CD14-positive monocyte (primary cell): ENCODE data around the gene CCDC97. TPM values are rescaled to one million over a fixed set of nuclear protein-coding genes. Genes with fewer than 3 reads are reported as not detected.

Experiments used
- DNase-seq, 3 donors: peaks; one replicate each; pipeline ENCODE4 v3.0.0-alpha.2; 2011 to 2022
- H2AFZ ChIP-seq: 2 replicates; pipeline ENCODE4 v1.6.0; 2012; ENCODE audit warnings: mild to moderate bottlenecking, low read depth, low read length, inconsistent platforms; ENCODE audit not compliant: insufficient read depth, poor library complexity, severe bottlenecking
- H3K27ac ChIP-seq, 2 donors: 1 replicate in 1 of 2; 2 replicates in 1 of 2; pipeline ENCODE4 v1.5.1; 2012 to 2013; ENCODE audit warnings: low read length in 2 of 2, control low read depth in 1 of 2, inconsistent platforms in 1 of 2, low read depth in 1 of 2, mild to moderate bottlenecking in 1 of 2
- H3K27me3 ChIP-seq, 2 donors: one replicate each; pipeline versions ENCODE4 v1.6.0 to v1.6.1; 2011 to 2013; ENCODE audit warnings: low read length in 2 of 2; ENCODE audit not compliant: control insufficient read depth in 2 of 2, insufficient read depth in 2 of 2
- H3K36me3 ChIP-seq, 2 donors: replicated peaks in 1 of 2; 1 replicate in 1 of 2; 2 replicates in 1 of 2; pipeline versions ENCODE4 v1.5.1 to v1.6.1; 2012 to 2013; ENCODE audit warnings: low read length in 2 of 2, control low read depth in 1 of 2, inconsistent platforms in 1 of 2, mild to moderate bottlenecking in 1 of 2; ENCODE audit not compliant: insufficient read depth in 2 of 2, control insufficient read depth in 1 of 2
- H3K4me1 ChIP-seq, 2 donors: 1 replicate in 1 of 2; 2 replicates in 1 of 2; pipeline versions ENCODE4 v1.5.1 to v1.6.1; 2012 to 2013; ENCODE audit warnings: low read length in 2 of 2, control low read depth in 1 of 2, inconsistent platforms in 1 of 2, mild to moderate bottlenecking in 1 of 2, moderate library complexity in 1 of 2; ENCODE audit not compliant: insufficient read depth in 2 of 2, control insufficient read depth in 1 of 2
- H3K4me2 ChIP-seq: replicated peaks from 2 replicates; pipeline ENCODE3; 2012; ENCODE audit warnings: low read length, moderate library complexity, mild to moderate bottlenecking; ENCODE audit not compliant: poor library complexity, severe bottlenecking; ENCODE audit errors: extremely low read depth
- H3K4me3 ChIP-seq, 3 experiments: fragments of 200-600 bp in 1 of 3; sonication (generic) in 1 of 3; replicated peaks in 1 of 3; 1 replicate in 2 of 3; 2 replicates in 1 of 3; pipeline ENCODE4 v1.5.1; 2011 to 2013; ENCODE audit warnings: low read length in 3 of 3, mild to moderate bottlenecking in 3 of 3, control low read depth in 2 of 3, low read depth in 2 of 3, inconsistent platforms in 1 of 3, moderate library complexity in 1 of 3
- H3K79me2 ChIP-seq: 2 replicates; pipeline ENCODE4 v1.6.0; 2012; ENCODE audit warnings: mild to moderate bottlenecking, control low read depth, inconsistent platforms, low read length, moderate library complexity; ENCODE audit not compliant: insufficient read depth
- H3K9ac ChIP-seq: 2 replicates; pipeline ENCODE4 v1.6.0; 2017; ENCODE audit warnings: low read length, mild to moderate bottlenecking; ENCODE audit not compliant: insufficient read depth, poor library complexity, severe bottlenecking
- H3K9me3 ChIP-seq, 2 donors: replicated peaks in 1 of 2; 1 replicate in 1 of 2; 2 replicates in 1 of 2; pipeline versions ENCODE4 v1.5.1 to v1.6.1; 2012 to 2013; ENCODE audit warnings: low read length in 2 of 2, control low read depth in 1 of 2; ENCODE audit not compliant: control insufficient read depth in 1 of 2, insufficient read depth in 1 of 2
- H4K20me1 ChIP-seq: 2 replicates; pipeline ENCODE4 v1.6.0; 2012; ENCODE audit warnings: mild to moderate bottlenecking, low read length, control low read depth, moderate library complexity; ENCODE audit not compliant: insufficient read depth
- H3K27ac Mint-ChIP-seq, 7 donors: one replicate each; pipeline ENCODE4 v1.8.0; 2020; ENCODE audit warnings: mild to moderate bottlenecking in 7 of 7, mixed read lengths in 7 of 7, moderate library complexity in 6 of 7, inconsistent platforms in 2 of 7
- H3K27me3 Mint-ChIP-seq, 3 donors: one replicate each; pipeline ENCODE4 v1.8.0; 2021 to 2022; ENCODE audit warnings: low read depth in 3 of 3, mild to moderate bottlenecking in 3 of 3, mixed read lengths in 3 of 3, moderate library complexity in 3 of 3, inconsistent platforms in 1 of 3
- H3K36me3 Mint-ChIP-seq, 2 donors: one replicate each; pipeline ENCODE4 v1.8.0; 2020; ENCODE audit warnings: mixed read lengths in 2 of 2, inconsistent platforms in 1 of 2, mild to moderate bottlenecking in 1 of 2
- H3K4me1 Mint-ChIP-seq: one replicate; pipeline ENCODE4 v1.8.0; 2020; ENCODE audit warnings: mild to moderate bottlenecking, mixed read lengths
- H3K4me3 Mint-ChIP-seq, 2 donors: one replicate each; pipeline ENCODE4 v1.8.0; 2020; ENCODE audit warnings: mild to moderate bottlenecking in 2 of 2, mixed read lengths in 2 of 2, moderate library complexity in 1 of 2
- H3K9me3 Mint-ChIP-seq, 7 donors: one replicate each; pipeline ENCODE4 v1.8.0; 2020 to 2022; ENCODE audit warnings: mixed read lengths in 7 of 7, mild to moderate bottlenecking in 6 of 7, moderate library complexity in 6 of 7, inconsistent platforms in 2 of 7
- WGBS: methylation state at CpG from one replicate; pipeline ENCODE4 v1.1.5; 2013; ENCODE audit warnings: missing lambda C conversion rate; ENCODE audit not compliant: insufficient coverage; 5-methylcytosine and 5-hydroxymethylcytosine counted together
- intact Hi-C, 2 donors: fragments of 100-400 bp; cut with micrococcal nuclease; formaldehyde crosslinking; loops; one replicate each; pipeline versions ENCODE4 v1.15.0 to v1.15.1; 2023
- polyA plus RNA-seq, 3 donors: library from polyadenylated mRNA; depleted of rRNA in 1 of 3; unstranded in 2 of 3; stranded (reverse) in 1 of 3; fragments of 300-500 nt in 2 of 3; fragments of >200 nt in 1 of 3; fragmentation: Illumina TruSeq in 2 of 3; gene quantifications; 1 replicate in 2 of 3; 2 replicates in 1 of 3; pipeline ENCODE4 v1.2.3, GENCODE V29; 2012 to 2021
- TF ChIP-seq, protein P1 (sequence below): fragments of 200-600 bp; IDR thresholded peaks from one replicate; pipeline ENCODE4 v1.8.0; 2022; ENCODE audit warnings: antibody characterized with exemption, mild to moderate bottlenecking

CCDC97 gene
- polyA plus RNA-seq, 3 donors: 6.1 to 13.0 (median 8.8) TPM

DNA sequence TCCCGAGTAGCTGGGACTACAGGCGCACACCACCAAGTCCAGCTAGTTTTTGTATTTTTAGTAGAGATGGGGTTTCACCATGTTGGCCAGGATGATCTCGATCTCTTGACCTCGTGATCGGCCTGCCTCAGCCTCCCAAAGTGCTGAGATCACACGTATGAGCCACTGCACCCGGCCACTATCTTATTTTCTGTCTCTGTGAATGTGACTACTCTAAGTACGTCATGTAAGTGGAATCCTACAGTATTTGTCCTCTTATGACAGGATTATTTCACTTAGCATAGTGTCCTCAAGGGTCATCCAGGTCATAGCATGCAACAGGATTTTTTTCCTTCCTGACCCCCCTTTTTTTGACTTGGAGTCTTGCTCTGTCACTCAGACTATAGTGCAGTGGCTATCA is 61.6 kb downstream of the CCDC97 start:
- peaks cover 50% of the 10 kb centered on the region for H3K79me2 ChIP-seq
- no peak overlapping the region for H3K27ac ChIP-seq
- peaks cover 36 to 41% of the 10 kb centered on the region in 2 donors for H3K4me1 ChIP-seq
- no peak overlapping the region for H3K4me2 ChIP-seq
- no peaks in the 10 kb centered on the region for H3K36me3 ChIP-seq
- H3K36me3 Mint-ChIP-seq: peaks cover 2 to 10% of the 10 kb centered on the region in 2 donors
- H3K4me3 Mint-ChIP-seq: no peak overlapping the region
- peaks cover 0 to 3% (median 0%) of the 10 kb centered on the region in 7 donors for H3K9me3 Mint-ChIP-seq
- H4K20me1 ChIP-seq: no peaks in the 10 kb centered on the region
- peak overlapping the region in 1 of 7 donors; percentile 11 for H3K27ac Mint-ChIP-seq
- no peaks in the 10 kb centered on the region for H3K27me3 ChIP-seq
- TF ChIP-seq, protein P1, sequence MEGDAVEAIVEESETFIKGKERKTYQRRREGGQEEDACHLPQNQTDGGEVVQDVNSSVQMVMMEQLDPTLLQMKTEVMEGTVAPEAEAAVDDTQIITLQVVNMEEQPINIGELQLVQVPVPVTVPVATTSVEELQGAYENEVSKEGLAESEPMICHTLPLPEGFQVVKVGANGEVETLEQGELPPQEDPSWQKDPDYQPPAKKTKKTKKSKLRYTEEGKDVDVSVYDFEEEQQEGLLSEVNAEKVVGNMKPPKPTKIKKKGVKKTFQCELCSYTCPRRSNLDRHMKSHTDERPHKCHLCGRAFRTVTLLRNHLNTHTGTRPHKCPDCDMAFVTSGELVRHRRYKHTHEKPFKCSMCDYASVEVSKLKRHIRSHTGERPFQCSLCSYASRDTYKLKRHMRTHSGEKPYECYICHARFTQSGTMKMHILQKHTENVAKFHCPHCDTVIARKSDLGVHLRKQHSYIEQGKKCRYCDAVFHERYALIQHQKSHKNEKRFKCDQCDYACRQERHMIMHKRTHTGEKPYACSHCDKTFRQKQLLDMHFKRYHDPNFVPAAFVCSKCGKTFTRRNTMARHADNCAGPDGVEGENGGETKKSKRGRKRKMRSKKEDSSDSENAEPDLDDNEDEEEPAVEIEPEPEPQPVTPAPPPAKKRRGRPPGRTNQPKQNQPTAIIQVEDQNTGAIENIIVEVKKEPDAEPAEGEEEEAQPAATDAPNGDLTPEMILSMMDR: no peak
- no peaks in the 10 kb centered on the region for H3K9me3 ChIP-seq
- no peak for DNase-seq
- intact Hi-C loops: loop anchor here in 1 of 2 donors (10.0 kb wide), 1 partner anchor 53 kb away; the partner anchor contains the start of gene B3GNT8
- H3K27me3 Mint-ChIP-seq: peaks cover 0 to 4% (median 0%) of the 10 kb centered on the region in 3 donors
- peaks cover 35% of the 10 kb centered on the region for H3K4me1 Mint-ChIP-seq
- no peak overlapping the region for H3K9ac ChIP-seq
- H2AFZ ChIP-seq: no peak overlapping the region
- no peak overlapping the region for H3K4me3 ChIP-seq
- WGBS: 97% methylated on average over 6 of the region's 8 CpGs

DNA sequence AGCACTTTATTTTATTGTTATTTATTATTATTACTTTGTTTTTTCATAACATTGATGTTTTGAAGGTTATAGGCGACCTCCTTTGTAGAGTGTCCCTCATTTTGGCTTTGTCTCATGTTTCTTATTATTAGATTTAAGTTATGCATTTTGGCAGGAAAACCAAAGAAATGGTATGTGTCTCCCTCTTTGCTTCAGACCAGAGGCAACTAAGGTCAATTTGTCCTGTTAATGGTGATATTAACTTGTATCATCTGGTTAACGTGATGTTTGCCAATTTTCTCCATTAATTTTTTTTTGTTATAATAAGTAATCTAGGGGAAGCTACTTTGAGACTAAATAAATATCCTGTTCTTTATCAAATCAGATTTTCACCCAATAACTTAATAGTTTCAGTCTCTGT is 62.5 kb downstream of the CCDC97 start:
- Histone ChIP-seq H3K79me2 (peaks cover 50% of the 10 kb centered on the region), H3K9ac (no peak overlapping the region), H3K27me3 (no peaks in the 10 kb centered on the region), H3K4me2 (no peak overlapping the region), H3K9me3 (no peaks in the 10 kb centered on the region), H3K27ac (no peak overlapping the region), H3K36me3 (no peaks in the 10 kb centered on the region), H3K4me3 (no peak overlapping the region), H2AFZ (no peak overlapping the region), H4K20me1 (no peaks in the 10 kb centered on the region), H3K4me1 (peaks cover 36 to 41% of the 10 kb centered on the region in 2 donors)
- Mint-ChIP-seq H3K27me3 (peaks cover 0 to 2% (median 0%) of the 10 kb centered on the region in 3 donors), H3K36me3 (peaks cover 2 to 10% of the 10 kb centered on the region in 2 donors), H3K4me1 (peaks cover 37% of the 10 kb centered on the region), H3K4me3 (no peak overlapping the region), H3K27ac (peak overlapping the region in 1 of 7 donors; percentile 67), H3K9me3 (peaks cover 0 to 2% (median 0%) of the 10 kb centered on the region in 7 donors)
- WGBS: no CpG with 5 or more reads among the region's 2 CpGs
- TF ChIP-seq, protein P1: no peak
- intact Hi-C loops: loop anchor here in 1 of 2 donors (10.0 kb wide), 1 partner anchor 52 kb away; the partner anchor contains the start of gene B3GNT8
- no peak for DNase-seq
